ENCODE results near the gene FRMD3.

Gene FRMD3

GRCh38 chr9:83327323-83327722, 210.9 kb downstream of the FRMD3 start:
- DNase-seq = no peak

GRCh38 chr9:83323148-83323547, 215.1 kb downstream of the FRMD3 start:
- DNase-seq = no peak

- no peak for DNase-seq
Observed at GRCh38 chr9:83322438-83322837, 215.8 kb downstream of the FRMD3 start.

- DNase-seq = no peak
Observed at GRCh38 chr9:83317244-83317643, 221.0 kb downstream of the FRMD3 start.

GRCh38 chr9:83315649-83316048, 222.6 kb downstream of the FRMD3 start:
- DNase-seq = no peak

GRCh38 chr9:83313781-83314180, 224.4 kb downstream of the FRMD3 start:
- no peak for DNase-seq

- DNase-seq = no peak
Observed at GRCh38 chr9:83312537-83312936, 225.7 kb downstream of the FRMD3 start.

- DNase-seq = no peak
Observed at GRCh38 chr9:83307066-83307724, 231.0 kb downstream of the FRMD3 start.

- no peak for DNase-seq
Observed at GRCh38 chr9:83304686-83305085, 233.5 kb downstream of the FRMD3 start.

- no peak for DNase-seq
Observed at GRCh38 chr9:83299571-83299970, 238.6 kb downstream of the FRMD3 start.

- DNase-seq = no peak
Observed at GRCh38 chr9:83299094-83299493, 239.1 kb downstream of the FRMD3 start.

- no peak for DNase-seq
Observed at GRCh38 chr9:83296123-83296522, 242.1 kb downstream of the FRMD3 start.

GRCh38 chr9:83294816-83295215, 243.4 kb downstream of the FRMD3 start:
- DNase-seq = no peak

- DNase-seq = no peak
Observed at GRCh38 chr9:83291196-83291595, 247.0 kb downstream of the FRMD3 start.

GRCh38 chr9:83290692-83291091, 247.5 kb downstream of the FRMD3 start:
- no peak for DNase-seq

GRCh38 chr9:83287021-83287420, 251.2 kb downstream of the FRMD3 start:
- no peak for DNase-seq

- DNase-seq = no peak
Observed at GRCh38 chr9:83285445-83286225, 252.6 kb downstream of the FRMD3 start.

- no peak for DNase-seq
Observed at GRCh38 chr9:83284746-83285145, 253.5 kb downstream of the FRMD3 start.

- no peak for DNase-seq
Observed at GRCh38 chr9:83283528-83283927, 254.7 kb downstream of the FRMD3 start.

GRCh38 chr9:83281306-83282255, 256.6 kb downstream of the FRMD3 start:
- DNase-seq = no peak

GRCh38 chr9:83280790-83281189, 257.4 kb downstream of the FRMD3 start:
- no peak for DNase-seq

GRCh38 chr9:83280268-83280667, 257.9 kb downstream of the FRMD3 start:
- no peak for DNase-seq

GRCh38 chr9:83274787-83275186, 263.4 kb downstream of the FRMD3 start:
- no peak for DNase-seq

Measured in activated CD4-positive, alpha-beta T cell treated with anti-CD3 and anti-CD28 coated beads, Interleukin-2, amount 50 U/mL, for 4 hours (primary cell).